Measurements from ENCODE around the gene PRKAG2.
"Not testable (repeated sequence)": the region's sequence is repeated elsewhere in the genome, so short reads cannot be mapped to it uniquely, and the experiment has no call there.

The PRKAG2 gene

GRCh38 chr7:151549083-151549482, 327.8 kb downstream of the PRKAG2 start:
- DNase-seq (ENCODE audit: low spot score) = no peak

DNA sequence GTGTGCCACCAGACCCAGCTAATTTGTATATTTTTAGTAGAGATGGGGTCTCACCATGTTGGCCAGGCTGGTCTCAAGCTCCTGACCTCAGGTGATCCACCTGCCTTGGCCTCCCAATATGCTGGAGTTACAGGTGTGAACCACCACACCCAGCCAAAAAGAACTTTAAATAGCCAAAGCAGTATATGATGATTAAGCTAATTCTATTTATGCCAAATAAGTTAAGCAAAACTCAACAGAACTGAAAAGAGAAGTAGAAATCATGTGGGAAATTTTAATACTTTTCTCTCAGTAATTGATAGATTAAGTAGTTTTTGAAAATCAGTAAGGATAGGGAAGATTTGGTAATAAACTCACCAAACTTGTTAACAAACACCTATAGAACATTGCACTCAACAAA, 332.7 kb downstream of the PRKAG2 start:
- no peak for DNase-seq (ENCODE audit: low spot score)

GRCh38 chr7:151542606-151543130, 334.2 kb downstream of the PRKAG2 start:
- no peak for DNase-seq (ENCODE audit: low spot score)

DNA sequence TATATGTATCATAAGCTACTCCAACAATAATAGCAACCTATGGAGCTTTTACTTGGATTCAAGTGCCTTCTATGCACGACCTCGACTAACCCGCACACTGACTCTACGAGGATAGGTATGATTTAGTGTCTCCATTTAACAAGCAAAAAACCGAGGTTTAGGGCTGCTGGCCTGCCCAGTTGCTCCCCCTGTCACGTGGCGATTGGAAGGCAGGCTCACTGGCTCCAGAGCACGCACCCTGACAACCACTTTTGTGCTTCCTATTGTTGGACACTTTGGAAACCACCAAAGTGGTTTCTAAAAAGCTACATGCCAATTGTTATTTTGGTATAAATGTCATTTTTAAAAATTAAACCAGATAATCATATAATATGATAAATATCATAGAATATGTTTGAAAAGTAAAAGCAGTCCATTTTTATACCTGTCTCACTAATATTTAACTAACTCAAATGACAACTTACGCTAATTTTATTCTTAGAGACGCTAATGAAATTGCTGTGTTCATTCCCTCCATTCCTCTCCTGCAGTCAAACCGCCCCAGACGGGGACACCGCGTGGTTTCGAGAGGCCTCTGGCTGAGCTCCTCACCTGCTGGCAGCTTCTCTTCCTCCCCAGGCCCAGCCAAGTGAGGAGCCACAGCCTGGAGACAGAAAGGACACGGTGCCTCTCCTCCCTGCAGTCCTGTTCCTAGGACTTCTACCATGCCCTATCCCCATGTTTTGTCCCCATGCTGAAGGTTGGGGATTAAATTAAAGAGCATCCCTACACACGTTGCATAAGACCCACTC, 335.0 kb downstream of the PRKAG2 start:
- no peak for DNase-seq (ENCODE audit: low spot score)

DNA sequence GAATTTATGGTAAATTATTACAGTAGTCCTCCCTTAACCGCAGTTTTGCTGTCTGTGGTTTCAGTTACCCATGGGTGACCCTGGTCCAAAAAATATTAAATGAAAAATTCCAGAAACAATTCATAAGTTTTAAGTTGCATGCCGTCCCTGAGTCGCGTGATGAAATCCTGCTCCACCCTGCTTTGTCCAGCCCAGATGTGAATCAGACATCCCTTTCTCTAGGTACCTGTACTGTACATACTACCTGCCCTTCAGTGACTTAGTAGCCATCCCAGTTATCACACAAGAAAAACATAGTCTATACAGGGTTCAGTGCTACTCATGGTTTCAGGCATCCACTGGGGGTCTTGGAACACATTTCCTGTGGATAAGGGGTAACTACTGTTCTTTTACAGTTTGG, 336.8 kb downstream of the PRKAG2 start:
- no peak for DNase-seq (ENCODE audit: low spot score)

- DNase-seq (ENCODE audit: low spot score) = no peak
Measured at GRCh38 chr7:151539088-151539671, 337.7 kb downstream of the PRKAG2 start.

DNA sequence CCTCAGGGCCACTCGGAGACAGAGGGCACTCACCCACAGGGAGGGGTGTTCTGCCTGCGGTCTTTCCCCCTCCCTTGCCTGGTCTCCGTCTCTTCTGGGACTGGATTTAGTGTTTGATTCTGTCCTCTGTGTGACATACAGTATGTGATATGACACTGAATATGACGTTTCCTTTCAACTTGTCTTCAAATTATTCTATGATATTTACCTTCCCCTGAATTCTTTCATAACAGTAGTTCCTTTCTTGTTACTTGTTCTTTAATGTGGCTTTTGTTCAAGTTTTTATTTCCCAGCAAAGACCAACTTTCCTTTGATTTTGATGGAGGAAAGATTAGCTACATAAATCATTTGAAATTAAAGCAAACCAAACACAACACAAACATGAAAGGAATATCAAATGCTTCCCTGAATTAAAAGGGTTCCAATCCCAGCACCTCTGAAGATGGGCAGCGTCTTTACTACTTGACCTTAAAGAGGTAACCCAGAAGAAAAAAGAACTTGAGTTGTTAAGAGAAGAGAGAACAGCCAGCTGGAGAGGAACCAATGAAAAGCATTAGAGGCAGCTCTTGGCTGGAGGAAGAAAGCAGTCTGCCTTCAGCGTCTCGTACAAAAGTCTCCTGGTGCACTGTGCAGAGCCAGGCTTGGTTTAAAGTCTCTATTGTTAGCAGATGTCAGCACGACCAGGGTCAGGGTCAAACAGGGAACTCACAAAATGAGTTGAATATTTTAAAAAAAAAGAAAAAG, 338.9 kb downstream of the PRKAG2 start:
- DNase-seq (ENCODE audit: low spot score) = no peak

DNA sequence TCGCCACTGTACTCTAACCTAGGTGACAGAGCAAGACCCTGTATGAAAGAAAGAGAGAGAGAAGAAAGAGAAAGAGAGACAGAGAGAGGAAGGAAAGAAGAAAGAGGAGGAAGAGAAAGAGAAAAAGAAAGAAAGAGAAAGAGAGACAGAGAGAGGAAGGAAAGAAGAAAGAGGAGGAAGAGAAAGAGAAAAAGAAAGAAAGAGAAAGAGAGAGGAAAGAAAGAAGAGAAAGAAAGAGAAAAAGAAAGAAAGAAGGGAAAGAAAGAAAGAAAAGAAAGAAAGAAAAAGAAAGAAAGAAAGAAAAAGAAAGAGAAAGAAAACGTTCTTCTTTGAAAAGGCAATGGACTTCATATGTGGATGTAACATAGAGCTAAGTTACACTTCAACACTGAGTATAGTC, 340.7 kb downstream of the PRKAG2 start:
- DNase-seq (ENCODE audit: low spot score) = not testable (repeated sequence)

GRCh38 chr7:151529842-151530241, 347.1 kb downstream of the PRKAG2 start:
- no peak for DNase-seq (ENCODE audit: low spot score)

- no peak for DNase-seq (ENCODE audit: low spot score)
Measured at GRCh38 chr7:151524845-151525244, 352.1 kb downstream of the PRKAG2 start.

DNA sequence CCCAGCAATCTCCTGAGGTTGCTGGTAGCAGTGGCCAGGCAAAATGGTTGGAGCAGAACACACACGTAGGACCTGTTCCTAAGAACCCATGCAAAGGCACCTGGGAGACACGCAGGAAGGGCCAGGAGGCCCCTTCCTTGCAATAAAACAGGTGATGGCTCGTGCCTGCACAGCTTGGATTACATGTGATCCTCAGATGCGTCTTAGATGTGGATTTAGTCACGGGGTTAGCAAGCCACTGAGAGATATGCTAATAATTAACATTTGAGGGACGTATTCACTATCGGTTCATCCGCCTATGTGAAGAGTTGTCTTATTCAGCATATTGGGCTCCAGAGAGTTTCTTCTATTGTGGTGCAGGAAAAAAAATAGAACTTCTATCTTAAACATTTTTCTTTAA, 352.6 kb downstream of the PRKAG2 start:
- DNase-seq (ENCODE audit: low spot score) = no peak

DNA sequence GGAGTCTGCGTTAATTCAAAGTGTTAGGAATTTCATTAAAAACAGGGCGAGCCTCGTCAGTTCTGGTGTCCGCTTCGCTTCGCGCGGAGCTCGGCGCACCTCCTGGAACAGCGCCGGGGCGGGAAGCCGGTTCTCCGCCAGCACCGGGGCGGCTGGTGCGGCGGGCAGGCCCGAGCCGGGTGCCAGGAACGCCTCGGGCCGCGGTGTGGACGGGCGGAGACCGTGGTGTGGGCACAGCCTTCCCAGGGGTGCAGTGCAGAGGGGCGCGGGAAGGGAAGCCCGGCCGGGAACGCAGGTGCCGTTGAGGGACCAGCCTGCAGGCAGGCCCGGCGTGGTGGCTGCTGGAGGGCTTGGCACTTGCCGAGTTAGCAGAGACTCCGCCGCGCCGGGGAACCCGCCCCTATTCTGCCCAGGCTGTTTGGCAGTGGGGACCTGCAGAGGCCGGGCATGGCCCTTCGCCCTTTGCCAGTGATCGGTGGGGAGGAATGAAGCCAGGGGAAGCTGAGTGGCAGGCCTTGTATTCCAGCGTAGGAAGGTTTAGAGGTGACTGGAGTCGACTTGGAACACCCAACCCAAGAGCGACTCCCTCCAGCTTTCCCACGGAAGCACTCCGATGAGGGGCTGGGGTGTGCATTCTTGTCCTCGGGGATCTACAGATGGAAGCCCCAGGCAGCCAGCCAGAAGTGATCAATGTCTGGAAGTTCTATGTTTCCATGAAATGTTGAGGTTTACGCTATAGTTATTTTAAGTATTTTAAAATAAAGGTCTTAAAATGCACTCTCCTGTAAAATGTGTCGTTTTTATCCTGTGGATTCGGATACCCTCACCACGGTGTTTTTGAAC, 356.3 kb downstream of the PRKAG2 start:
- DNase-seq (ENCODE audit: low spot score) = peak; percentile 9

- DNase-seq (ENCODE audit: low spot score) = peak; percentile 96
Measured at GRCh38 chr7:151519765-151520418, 357.0 kb downstream of the PRKAG2 start, which contains the start of gene RHEB. Gene RHEB, minus strand, starts transcription at chr7:151519895. Its CDS starts 384 bp downstream, at chr7:151519511.

DNA sequence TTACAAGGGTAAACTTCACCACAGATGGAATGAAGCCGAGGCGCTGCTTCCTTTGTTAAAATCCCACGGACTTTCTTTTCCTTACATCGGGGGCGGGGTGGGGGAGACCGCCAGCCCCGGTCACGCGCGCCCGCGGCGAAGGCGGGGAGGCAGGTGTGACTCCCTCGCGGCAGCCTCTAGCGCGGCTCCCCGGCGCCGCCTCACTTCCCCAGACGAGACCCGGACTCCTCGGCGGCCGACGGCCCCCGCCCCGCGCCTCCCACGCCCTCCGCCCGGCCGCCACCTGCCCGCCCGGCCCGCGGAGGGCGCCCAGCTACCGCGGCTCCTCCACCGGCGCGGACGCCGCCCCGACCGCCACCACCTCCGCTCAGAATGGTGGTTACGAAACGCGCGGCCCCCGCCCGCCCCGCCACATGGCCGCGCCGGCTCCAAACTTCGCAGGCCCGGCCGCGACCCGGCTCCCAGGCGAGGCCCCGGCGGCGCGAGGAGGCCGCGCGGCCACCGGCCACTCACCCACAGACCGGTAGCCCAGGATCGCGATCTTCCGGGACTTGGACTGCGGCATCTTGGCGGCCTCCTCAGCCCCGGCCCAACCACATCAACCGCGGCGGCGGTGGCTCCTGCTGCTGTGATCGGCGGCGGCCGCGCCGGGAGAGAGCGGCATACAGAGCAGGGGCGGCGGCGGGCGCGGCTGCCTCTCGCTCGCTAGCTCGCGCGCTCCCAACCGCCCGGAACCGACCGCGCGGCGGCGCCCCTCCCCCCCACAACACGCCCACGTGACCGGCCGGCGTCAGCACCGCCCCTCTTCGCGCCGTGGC, 357.8 kb downstream of the PRKAG2 start:
- not testable (repeated sequence) for DNase-seq (ENCODE audit: low spot score)

- peak; percentile 42 for DNase-seq (ENCODE audit: low spot score)
Measured at GRCh38 chr7:151518105-151518946, 358.6 kb downstream of the PRKAG2 start.

DNA sequence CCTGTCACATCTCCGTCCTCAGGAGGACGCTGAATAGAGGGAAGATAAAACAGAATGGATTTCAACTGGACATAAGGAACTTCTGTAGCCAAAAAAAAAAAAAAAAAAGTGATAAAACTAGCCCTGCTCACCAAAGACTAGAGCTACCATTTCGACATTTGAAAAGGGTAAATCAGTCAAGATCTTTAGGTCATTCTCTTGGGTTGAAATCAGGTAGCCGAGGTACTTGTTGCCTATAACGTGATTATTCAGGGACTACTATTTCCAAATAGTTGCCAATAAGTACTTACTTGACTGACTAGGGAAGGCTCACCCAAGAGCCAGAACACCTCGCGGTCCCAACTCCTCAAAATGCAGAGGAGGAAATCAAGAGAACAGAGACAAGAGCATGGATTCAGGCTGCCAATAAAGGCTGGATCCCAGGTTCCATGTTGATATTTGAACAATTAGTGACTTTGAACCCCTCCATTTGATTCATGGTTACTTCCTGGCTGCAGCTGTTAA, 359.3 kb downstream of the PRKAG2 start:
- DNase-seq (ENCODE audit: low spot score) = no peak

DNA sequence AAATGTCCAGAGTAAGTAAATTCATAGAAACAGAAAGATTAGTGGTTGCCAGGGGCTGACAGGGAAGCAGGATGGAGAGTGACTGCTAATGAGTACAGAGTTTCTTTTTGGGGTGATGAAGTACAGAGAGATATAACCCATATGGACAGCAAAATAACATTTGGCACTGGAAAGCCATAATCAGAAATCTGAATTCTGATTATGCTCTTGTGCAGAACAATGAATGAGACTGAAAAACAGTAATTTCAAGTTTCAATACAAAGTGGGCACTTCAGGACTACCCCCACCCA, 361.7 kb downstream of the PRKAG2 start:
- DNase-seq (ENCODE audit: low spot score) = no peak

- no peak for DNase-seq (ENCODE audit: low spot score)
Measured at GRCh38 chr7:151514461-151515275, 362.2 kb downstream of the PRKAG2 start.

DNA sequence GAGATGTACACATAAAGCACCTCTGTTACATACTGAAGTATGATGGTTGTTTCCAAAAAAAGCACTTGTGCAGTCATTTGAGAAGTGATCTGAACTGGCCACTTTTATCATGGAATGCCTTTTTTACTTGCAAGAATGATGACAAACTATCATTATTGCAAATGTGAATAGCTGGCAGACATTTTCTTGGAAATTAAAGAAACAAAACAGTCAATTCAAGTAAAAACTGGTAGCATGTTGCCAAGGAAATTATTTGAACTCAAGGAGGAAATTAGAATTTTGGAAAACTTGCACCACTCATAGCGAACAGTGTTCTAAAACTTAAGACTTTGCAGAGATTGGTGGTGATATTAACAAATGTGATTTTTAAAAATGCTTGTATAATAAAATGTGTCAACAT, 363.8 kb downstream of the PRKAG2 start:
- no peak for DNase-seq (ENCODE audit: low spot score)

All from kidney capillary endothelial cell (primary cell).